Muscle of leg (tissue), 11 donors: Measurements from ENCODE around the gene FMNL2. TPM values are rescaled to one million over a fixed set of nuclear protein-coding genes. Genes with fewer than 3 reads are reported as not detected.

ENCODE experiments used
- DNase-seq: peaks from one replicate; pipeline ENCODE4 v3.0.0; 2013
- H3K27ac ChIP-seq: one replicate; pipeline ENCODE4 v1.5.1; 2013; ENCODE audit warnings: mild to moderate bottlenecking, low read length, control low read depth
- H3K27me3 ChIP-seq: one replicate; pipeline ENCODE4 v1.6.1; 2013; ENCODE audit warnings: low read length; ENCODE audit not compliant: control insufficient read depth, insufficient read depth
- H3K36me3 ChIP-seq: one replicate; pipeline ENCODE4 v1.6.1; 2013; ENCODE audit warnings: low read length; ENCODE audit not compliant: control insufficient read depth, insufficient read depth
- H3K4me1 ChIP-seq: one replicate; pipeline ENCODE4 v1.6.1; 2013; ENCODE audit warnings: low read length; ENCODE audit not compliant: control insufficient read depth, insufficient read depth
- H3K4me3 ChIP-seq: one replicate; pipeline ENCODE4 v1.5.1; 2013; ENCODE audit warnings: low read length, control low read depth
- H3K9me3 ChIP-seq: replicated peaks from 2 replicates; pipeline ENCODE4 v1.6.1; 2013; ENCODE audit warnings: low read depth, low read length; ENCODE audit not compliant: control insufficient read depth
- WGBS: methylation state at CpG from one replicate; pipeline ENCODE4 v1.1.5; 2013; ENCODE audit warnings: missing lambda C conversion rate; ENCODE audit not compliant: insufficient coverage; 5-methylcytosine and 5-hydroxymethylcytosine counted together
- polyA plus RNA-seq, 8 donors: library from polyadenylated mRNA; unstranded; fragments of 120-200 nt; gene quantifications; one replicate each; pipeline versions ENCODE4 v1.2.1 to v1.2.3, GENCODE V29; 2013; ENCODE audit warnings: inconsistent platforms in 1 of 8, low replicate concordance in 1 of 8; ENCODE audit not compliant: insufficient read length in 8 of 8, insufficient read depth in 1 of 8
- total RNA-seq: library from RNA; stranded (reverse); fragments of 120-200 nt; gene quantifications from one replicate; pipeline ENCODE4 v1.2.4, GENCODE V29; 2013

FMNL2 gene
- total and polyA plus RNA-seq, 9 donors: 21.5 to 36.1 (median 24.1) TPM

GRCh38 chr2:152408254-152408653 lies 73.3 kb downstream of the FMNL2 start:
- H3K27me3 ChIP-seq: no peaks in the 10 kb centered on the region
- no CpG with 5 or more reads among the region's 3 CpGs for WGBS
- no peaks in the 10 kb centered on the region for H3K36me3 ChIP-seq
- no peak for DNase-seq
- no peak overlapping the region for H3K27ac ChIP-seq
- H3K4me1 ChIP-seq: peaks cover 4% of the 10 kb centered on the region
- no peak overlapping the region for H3K4me3 ChIP-seq
- H3K9me3 ChIP-seq: no peaks in the 10 kb centered on the region

- no peak overlapping the region for H3K4me3 ChIP-seq
- no peaks in the 10 kb centered on the region for H3K36me3 ChIP-seq
- H3K9me3 ChIP-seq: no peaks in the 10 kb centered on the region
- H3K4me1 ChIP-seq: peaks cover 4% of the 10 kb centered on the region
- H3K27ac ChIP-seq: no peak overlapping the region
- H3K27me3 ChIP-seq: no peaks in the 10 kb centered on the region
- WGBS: 93% methylated on average over 4 of the region's 6 CpGs
- no peak for DNase-seq
Observed at GRCh38 chr2:152409386-152410164, 74.6 kb downstream of the FMNL2 start.

- Histone ChIP-seq H3K9me3 (no peaks in the 10 kb centered on the region), H3K27ac (no peak overlapping the region), H3K27me3 (no peaks in the 10 kb centered on the region), H3K4me3 (no peak overlapping the region), H3K36me3 (peaks cover 1% of the 10 kb centered on the region), H3K4me1 (peaks cover 4% of the 10 kb centered on the region)
- 85% methylated on average over 1 of the region's 2 CpGs for WGBS
- DNase-seq: no peak
Observed at GRCh38 chr2:152410165-152410597, 75.2 kb downstream of the FMNL2 start.

- no peak overlapping the region for H3K4me3 ChIP-seq
Observed at GRCh38 chr2:152411154-152411553, 76.2 kb downstream of the FMNL2 start.

GRCh38 chr2:152413228-152414030 lies 78.5 kb downstream of the FMNL2 start:
- Histone ChIP-seq H3K36me3 (peaks cover 2% of the 10 kb centered on the region), H3K4me3 (no peak overlapping the region), H3K27ac (no peak overlapping the region), H3K4me1 (no peaks in the 10 kb centered on the region), H3K27me3 (no peaks in the 10 kb centered on the region), H3K9me3 (no peaks in the 10 kb centered on the region)
- WGBS: no CpG with 5 or more reads among the region's 3 CpGs
- DNase-seq: no peak

More at GRCh38 chr2:152411154-152411553, 76.2 kb downstream of the FMNL2 start:
- no peak for DNase-seq
- H3K4me1 ChIP-seq: peaks cover 4% of the 10 kb centered on the region
- H3K9me3 ChIP-seq: no peaks in the 10 kb centered on the region
- peaks cover 2% of the 10 kb centered on the region for H3K36me3 ChIP-seq
- no peak overlapping the region for H3K27ac ChIP-seq
- no peaks in the 10 kb centered on the region for H3K27me3 ChIP-seq

GRCh38 chr2:152415231-152415642 lies 80.3 kb downstream of the FMNL2 start:
- Histone ChIP-seq H3K9me3 (no peaks in the 10 kb centered on the region), H3K4me3 (no peak overlapping the region), H3K4me1 (no peaks in the 10 kb centered on the region), H3K27ac (no peak overlapping the region), H3K27me3 (no peaks in the 10 kb centered on the region), H3K36me3 (peaks cover 2% of the 10 kb centered on the region)
- WGBS: no CpG with 5 or more reads among the region's 3 CpGs
- no peak for DNase-seq

GRCh38 chr2:152415796-152416195 lies 80.8 kb downstream of the FMNL2 start:
- Histone ChIP-seq H3K27me3 (no peaks in the 10 kb centered on the region), H3K36me3 (peaks cover 2% of the 10 kb centered on the region), H3K9me3 (no peaks in the 10 kb centered on the region), H3K4me1 (no peaks in the 10 kb centered on the region), H3K4me3 (no peak overlapping the region), H3K27ac (no peak overlapping the region)
- WGBS: 82% methylated on average over 3 of the region's 3 CpGs
- DNase-seq: no peak

- H3K36me3 ChIP-seq: peaks cover 2% of the 10 kb centered on the region
- no peaks in the 10 kb centered on the region for H3K4me1 ChIP-seq
- H3K9me3 ChIP-seq: no peaks in the 10 kb centered on the region
- no CpG with 5 or more reads among the region's 3 CpGs for WGBS
- H3K27ac ChIP-seq: peak overlapping the region; percentile 18
- no peak overlapping the region for H3K4me3 ChIP-seq
- no peaks in the 10 kb centered on the region for H3K27me3 ChIP-seq
- peak; percentile 81 for DNase-seq
Observed at GRCh38 chr2:152418688-152419087, 83.7 kb downstream of the FMNL2 start.

- no peak overlapping the region for H3K27ac ChIP-seq
- WGBS: no CpG with 5 or more reads among the region's 2 CpGs
- H3K4me1 ChIP-seq: no peaks in the 10 kb centered on the region
Observed at GRCh38 chr2:152419944-152420343, 85.0 kb downstream of the FMNL2 start.

GRCh38 chr2:152420363-152420762 lies 85.4 kb downstream of the FMNL2 start:
- Histone ChIP-seq H3K9me3 (no peaks in the 10 kb centered on the region), H3K4me1 (no peaks in the 10 kb centered on the region), H3K27me3 (no peaks in the 10 kb centered on the region), H3K4me3 (no peak overlapping the region), H3K27ac (no peak overlapping the region), H3K36me3 (no peaks in the 10 kb centered on the region)
- DNase-seq: no peak
- 83% methylated on average over 2 of the region's 3 CpGs for WGBS

More at GRCh38 chr2:152419944-152420343, 85.0 kb downstream of the FMNL2 start:
- Histone ChIP-seq H3K36me3 (peaks cover 2% of the 10 kb centered on the region), H3K9me3 (no peaks in the 10 kb centered on the region), H3K27me3 (no peaks in the 10 kb centered on the region), H3K4me3 (no peak overlapping the region)
- DNase-seq: no peak
